Measurements from ENCODE around the gene CACNA1H. TPM values are rescaled to one million over a fixed set of nuclear protein-coding genes. Genes with fewer than 3 reads are reported as not detected.

The CACNA1H gene
- total RNA-seq, result 0.81 and 1.1 TPM in 2 replicates

DNA sequence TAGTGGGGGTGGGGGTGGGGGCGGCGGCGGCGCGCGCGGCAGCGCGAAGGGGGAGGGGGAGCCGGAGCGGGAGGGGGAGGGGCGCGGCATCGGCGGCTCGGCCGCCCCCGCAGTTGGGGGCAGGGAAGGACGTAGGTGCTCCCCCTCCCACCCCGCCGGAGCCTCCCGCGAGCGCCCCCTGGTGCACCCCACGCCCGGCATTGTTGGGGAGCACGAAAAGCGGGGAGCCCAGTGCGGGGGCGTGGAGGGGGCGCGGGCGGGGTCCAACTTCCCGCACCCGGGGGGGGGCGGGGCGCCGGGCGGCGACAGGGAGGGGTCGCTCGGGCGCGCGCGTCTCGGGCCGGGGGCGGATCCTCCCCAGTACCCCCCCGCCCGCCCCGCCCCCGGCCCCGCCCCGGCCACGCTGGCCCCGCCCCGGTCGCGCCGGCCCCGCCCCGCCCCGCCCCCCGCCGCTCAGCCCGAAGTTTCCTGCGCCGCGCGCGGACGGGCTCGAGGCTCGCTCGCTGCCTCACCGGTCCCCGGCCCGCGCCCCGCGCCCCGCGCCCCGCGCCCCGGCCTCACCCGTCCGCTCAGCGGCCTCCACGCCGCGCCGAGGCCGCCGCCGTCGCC lies at the start of gene CACNA1H:
Gene CACNA1H, plus strand, starts transcription at position 456 of the 609 bp plus-strand sequence. CDS start 632 bp downstream, outside the sequence.

DNA sequence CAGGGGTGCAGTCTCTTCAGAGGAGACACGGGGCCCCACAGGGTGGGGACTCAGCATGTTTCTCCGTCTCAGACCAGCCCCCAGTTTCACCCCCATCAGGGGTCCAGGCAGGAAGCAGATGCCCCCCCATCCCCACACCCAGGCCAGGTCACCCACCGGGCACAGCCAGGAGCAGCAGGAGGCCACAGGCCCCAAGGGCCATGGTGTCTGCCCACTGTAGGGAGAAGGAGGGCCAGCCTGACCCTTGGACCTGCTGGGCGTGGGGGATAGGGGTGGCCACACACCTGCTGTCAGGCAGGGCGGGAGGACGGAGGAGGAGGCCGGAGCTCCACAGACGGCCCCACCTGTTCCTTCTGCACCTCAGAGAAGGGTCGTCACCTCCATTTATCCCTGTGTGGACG lies 72.1 kb downstream of the CACNA1H start, which contains the start of gene TPSG1:
Gene TPSG1, minus strand, starts transcription at position 218 of the 401 bp plus-strand sequence. Its CDS starts 16 bp downstream, at position 202.

DNA sequence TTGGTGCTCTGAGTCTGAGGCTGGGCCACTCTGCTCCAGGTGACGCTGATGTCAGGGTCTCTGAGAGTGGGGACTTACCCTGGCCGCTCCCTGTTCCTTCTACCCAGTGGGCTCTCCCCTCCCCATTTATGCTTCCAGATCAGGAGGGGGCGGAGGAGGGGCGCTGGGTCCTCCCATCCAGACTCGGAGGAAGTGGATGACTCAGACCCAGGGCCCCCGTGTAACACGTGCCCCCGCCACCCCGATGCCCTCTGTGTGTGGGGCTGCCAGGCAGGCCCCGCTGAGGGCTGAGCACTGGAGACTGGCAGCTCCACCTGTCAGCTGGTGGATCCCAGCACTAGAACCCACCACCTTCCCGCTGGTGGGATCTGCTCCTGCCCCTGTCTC lies 77.2 kb downstream of the CACNA1H start, which contains the start of gene TPSB2:
Gene TPSB2, minus strand, starts transcription at position 101 of the 387 bp plus-strand sequence. CDS start 233 bp downstream, outside the sequence.

DNA sequence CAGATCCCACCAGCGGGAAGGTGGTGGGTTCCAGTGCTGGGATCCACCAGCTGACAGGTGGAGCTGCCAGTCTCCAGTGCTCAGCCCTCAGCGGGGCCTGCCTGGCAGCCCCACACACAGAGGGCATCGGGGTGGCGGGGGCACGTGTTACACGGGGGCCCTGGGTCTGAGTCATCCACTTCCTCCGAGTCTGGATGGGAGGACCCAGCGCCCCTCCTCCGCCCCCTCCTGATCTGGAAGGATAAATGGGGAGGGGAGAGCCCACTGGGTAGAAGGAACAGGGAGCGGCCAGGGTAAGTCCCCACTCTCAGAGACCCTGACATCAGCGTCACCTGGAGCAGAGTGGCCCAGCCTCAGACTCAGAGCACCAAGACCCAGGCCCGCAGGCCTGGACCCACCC lies 87.5 kb downstream of the CACNA1H start, which contains the start of gene TPSAB1:
Gene TPSAB1, plus strand, starts transcription at position 270 of the 400 bp plus-strand sequence. CDS start 234 bp downstream, outside the sequence.

DNA sequence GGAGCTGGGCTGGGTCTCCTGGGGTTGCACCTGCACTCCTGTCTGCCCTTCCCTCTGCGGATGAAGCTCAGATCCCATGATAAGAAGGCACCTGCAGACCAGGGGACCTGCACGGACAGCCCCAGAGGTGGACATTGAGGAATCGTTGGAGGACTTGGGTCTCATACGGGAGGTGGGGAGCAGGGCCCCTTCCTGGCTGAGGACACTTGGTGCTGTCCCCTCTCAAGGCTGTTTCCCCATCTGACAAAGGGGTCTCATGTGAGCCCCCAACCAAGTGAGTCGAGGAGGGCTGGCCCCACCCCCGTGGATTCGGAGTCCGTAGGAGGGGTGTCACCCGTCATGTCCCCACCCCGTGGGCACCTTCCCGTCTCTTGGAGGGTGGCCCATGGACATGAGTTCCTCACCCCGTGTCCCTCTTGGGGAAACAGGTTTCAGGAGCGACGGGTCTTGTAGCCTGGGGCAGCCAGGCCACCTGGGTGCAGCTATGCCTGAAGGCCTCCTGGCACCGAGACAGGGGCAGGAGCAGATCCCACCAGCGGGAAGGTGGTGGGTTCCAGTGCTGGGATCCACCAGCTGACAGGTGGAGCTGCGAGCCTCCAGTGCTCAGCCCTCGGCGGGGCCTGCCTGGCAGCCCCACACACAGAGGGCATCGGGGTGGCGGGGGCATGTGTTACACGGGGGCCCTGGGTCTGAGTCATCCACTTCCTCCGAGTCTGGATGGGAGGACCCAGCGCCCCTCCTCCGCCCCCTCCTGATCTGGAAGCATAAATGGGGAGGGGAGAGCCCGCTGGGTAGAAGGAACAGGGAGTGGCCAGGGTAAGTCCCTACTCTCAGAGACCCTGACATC lies 102.6 kb downstream of the CACNA1H start, which contains the start of gene TPSD1:
Gene TPSD1, plus strand, starts transcription at position 794 of the 847 bp plus-strand sequence. CDS start 212 bp downstream, outside the sequence.

Other genes with a start within 250 kb of the CACNA1H start
- 12.1 and 38.6 TPM in 2 replicates for gene LMF1, start 182.1 kb upstream of the CACNA1H start, total RNA-seq
- 2.8 and 5.4 TPM in 2 replicates for gene SOX8, start 171.3 kb upstream of the CACNA1H start, total RNA-seq
- gene SSTR5, start 80.4 kb upstream of the CACNA1H start, total RNA-seq, result 1.4 TPM in 1 of 2 replicates, not detected in the other
- not detected in 2 replicates for gene C1QTNF8, start 56.9 kb upstream of the CACNA1H start, total RNA-seq
- gene TPSG1, start 72.2 kb downstream of the CACNA1H start, total RNA-seq, result not detected in 2 replicates
- gene TPSB2, start 77.1 kb downstream of the CACNA1H start, total RNA-seq, result not detected in 2 replicates
- gene TPSAB1, start 87.6 kb downstream of the CACNA1H start, total RNA-seq, result not detected in 2 replicates
- not detected in 2 replicates for gene TPSD1, start 103.0 kb downstream of the CACNA1H start, total RNA-seq
- gene UBE2I, start 156.5 kb downstream of the CACNA1H start, total RNA-seq, result 38.5 and 48.8 TPM in 2 replicates
- gene BAIAP3, start 180.5 kb downstream of the CACNA1H start, total RNA-seq, result 1.8 and 4.7 TPM in 2 replicates
- 63.0 and 88.6 TPM in 2 replicates for gene TSR3, start 198.8 kb downstream of the CACNA1H start, total RNA-seq
- gene GNPTG, start 198.8 kb downstream of the CACNA1H start, total RNA-seq, result 67.3 and 73.7 TPM in 2 replicates